GM19240 (cell line): Measurements from ENCODE around the gene ZNF425.
"Not testable (repeated sequence)": the region's sequence is repeated elsewhere in the genome, so short reads cannot be mapped to it uniquely, and the experiment has no call there.

Experiments
- DNase-seq: peaks from one replicate; pipeline ENCODE4 v3.0.0; 2011; ENCODE audit warnings: low spot score; ENCODE audit not compliant: insufficient read length

ZNF425 gene, protein sequence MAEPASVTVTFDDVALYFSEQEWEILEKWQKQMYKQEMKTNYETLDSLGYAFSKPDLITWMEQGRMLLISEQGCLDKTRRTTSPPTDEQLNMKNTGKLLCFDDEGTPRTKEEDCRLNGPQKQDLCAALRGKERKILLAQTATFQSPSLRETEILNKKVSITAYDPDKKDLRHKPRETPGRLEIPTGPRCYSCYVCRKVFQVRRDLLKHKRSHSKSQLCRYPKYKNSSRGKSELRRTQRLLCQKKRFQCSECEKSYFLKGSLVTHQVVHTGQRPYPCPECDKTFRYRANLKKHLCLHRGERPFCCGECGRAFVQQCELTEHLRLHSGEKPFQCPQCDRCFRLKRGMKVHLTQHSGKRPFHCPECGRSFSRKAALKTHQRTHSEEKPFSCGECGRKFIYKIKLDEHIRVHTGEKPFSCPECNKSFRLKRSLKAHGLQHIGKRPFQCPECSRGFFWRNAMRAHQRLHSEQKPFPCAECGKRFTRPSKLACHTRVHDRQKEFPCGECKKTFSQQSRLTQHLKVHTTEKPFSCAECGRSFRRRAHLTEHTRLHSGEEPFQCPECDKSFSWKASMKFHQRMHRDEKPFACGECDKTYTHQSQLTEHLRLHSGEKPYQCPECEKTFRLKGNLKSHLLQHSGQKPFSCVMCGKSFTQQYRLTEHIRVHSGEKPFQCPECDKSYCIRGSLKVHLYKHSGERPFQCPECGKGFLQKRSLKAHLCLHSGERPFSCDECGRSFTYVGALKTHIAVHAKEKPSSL

DNA sequence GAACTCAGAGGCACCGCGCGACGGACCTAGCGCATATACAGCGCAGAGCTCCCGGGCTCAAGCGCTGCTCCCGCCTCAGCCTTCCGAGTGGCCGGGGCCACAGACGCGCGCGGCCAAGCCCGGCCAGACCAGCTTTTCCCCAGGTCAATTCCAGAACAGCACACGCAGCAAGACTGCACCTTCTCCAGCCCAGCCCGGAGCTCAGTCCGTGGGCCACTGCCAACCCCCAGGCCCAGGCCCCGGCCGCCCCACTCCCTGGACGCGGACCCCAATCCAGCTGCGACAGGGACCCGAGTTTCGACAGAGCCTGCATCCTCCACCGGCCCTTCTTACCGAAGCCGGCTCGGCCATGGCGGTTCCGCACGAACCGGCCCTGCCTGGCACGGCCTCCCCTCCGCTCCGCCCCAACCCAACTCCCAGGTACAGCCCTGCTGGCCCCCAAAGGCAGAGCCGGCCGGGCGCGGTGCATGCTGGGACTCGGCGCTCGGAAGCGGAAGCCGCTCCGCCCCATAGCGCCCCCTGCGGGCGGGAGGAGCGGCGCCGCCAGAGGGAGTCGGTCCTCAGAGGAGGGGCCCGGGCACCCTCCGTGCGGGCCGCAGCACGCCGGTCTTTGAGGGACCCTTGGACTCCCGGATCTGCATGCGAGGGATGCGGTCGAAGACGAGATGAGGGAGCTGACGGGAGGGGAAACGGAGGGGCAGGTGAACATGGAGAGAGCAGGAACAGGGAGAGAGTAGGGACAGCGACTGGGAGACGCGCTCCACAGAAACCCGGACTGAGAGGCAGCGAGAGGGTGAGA is at the start of gene ZNF425:
TSS of gene ZNF425 (minus strand) at position 462 of the 799 bp plus-strand sequence. CDS start at position 351, 111 bp downstream.
- DNase-seq: peak; percentile 83

DNA sequence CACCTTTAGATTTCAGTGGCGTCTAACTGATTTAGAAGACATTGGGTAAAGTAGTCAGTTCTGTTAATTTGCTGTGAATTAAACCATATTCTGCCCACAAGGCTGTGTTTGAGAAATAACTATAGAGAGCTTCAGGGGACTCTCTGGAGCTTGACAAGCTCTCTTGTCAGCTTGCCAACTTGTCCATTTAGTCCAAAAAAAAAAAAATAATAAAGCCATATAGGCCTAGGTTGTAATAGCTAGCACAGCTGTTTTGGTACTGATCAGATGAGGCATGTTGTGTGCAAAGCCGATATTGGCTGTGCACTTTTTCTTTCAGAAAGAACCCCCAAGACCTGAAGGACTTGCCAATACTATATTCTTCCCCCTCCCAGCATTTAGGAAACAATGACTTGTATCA is 49.0 kb upstream of the ZNF425 start:
- DNase-seq: no peak

DNA sequence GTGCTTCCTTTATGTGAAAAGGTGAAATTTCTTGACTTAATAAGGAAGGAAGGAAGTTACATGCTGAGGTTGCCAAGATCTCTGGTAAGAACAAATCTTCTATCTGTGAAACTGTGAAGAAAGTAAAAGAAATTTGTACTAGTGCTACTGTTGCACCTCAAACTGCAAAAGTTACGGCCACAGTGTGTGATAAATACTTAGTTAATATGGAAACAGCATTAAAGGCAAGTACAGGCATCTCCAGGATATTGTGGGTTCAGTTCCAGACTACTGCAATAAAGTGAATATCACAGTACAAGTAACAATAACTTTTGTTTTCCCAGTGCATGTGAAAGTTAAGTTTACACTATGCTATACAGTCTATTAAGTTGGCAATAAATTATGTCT is 46.4 kb upstream of the ZNF425 start:
- DNase-seq: no peak

DNA sequence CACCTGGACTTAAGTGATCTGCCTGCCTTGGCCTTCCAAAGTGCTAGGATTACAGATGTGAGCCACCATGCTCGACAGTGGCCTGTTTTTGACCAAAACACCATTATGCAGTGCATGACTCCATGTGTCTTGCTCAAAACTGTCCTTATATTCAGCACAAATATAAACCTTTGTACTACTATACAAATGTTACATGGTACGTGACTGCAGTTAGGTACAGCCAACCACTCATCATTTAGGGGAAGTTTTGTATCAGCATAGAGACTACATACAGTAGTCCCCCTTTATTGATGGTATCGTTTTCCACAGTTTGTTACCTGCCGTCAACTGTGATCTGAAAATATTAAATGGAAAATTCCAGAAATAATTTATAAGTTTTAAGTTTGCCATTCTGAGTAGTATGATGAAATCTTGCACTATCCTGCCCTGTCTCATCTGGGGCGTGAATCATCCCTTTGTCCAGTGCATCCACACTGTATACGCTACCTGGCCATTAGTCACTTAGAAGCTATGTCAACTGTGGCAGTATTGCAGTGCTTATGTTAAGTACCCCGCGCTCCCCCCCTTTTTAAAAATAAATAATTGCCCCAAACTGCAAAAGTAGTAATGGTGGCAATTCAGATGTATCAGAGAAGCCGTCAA is 45.9 kb upstream of the ZNF425 start:
- no peak for DNase-seq

DNA sequence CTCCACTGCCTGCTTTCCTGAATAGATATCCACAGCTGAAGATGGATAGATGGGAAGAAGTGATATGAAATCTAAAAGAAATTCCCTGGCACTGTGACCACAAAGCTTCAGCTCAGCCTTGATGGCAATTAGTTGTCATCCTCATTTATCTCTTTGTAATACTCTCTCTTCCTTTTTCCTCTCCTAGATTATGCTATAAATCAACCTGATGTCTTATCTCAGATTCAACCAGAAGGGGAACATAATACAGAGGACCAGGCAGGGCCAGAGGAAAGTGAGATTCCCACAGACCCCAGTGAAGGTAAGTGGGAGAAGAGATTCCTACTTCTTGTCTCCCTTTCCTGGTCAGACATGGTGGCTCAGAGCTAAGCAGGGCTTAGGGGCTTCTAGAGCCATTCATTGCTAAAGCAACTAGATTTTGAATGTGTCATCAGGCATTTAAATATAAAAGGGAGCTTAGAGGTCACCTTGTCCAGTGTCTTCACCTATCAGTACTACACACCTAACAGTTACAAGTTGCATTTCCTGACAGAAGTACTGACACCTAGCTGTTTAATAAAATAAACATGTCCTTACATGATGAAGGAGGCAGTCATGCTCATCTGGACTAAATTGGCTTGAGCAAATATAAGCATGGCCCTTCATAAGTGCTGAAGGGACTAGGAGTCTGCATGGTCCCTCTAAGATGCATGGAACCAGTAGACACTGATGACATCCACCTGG is 40.7 kb upstream of the ZNF425 start:
- no peak for DNase-seq

DNA sequence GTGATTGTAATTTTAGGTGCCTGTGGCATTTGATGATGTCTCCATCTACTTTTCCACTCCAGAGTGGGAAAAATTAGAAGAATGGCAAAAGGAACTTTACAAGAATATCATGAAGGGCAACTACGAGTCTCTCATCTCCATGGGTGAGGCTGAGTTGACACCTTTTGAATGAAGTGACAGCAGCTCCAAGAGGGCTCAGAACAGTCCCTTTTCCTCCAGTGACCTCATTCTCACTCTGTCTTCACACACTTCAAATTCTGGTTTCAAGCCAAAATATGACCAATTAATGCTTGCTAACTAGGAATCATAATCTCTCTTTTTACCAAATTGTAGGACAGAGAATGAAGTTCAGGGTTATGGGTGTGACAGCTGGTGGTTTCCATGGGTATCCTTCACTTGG is 40.0 kb upstream of the ZNF425 start:
- no peak for DNase-seq

DNA sequence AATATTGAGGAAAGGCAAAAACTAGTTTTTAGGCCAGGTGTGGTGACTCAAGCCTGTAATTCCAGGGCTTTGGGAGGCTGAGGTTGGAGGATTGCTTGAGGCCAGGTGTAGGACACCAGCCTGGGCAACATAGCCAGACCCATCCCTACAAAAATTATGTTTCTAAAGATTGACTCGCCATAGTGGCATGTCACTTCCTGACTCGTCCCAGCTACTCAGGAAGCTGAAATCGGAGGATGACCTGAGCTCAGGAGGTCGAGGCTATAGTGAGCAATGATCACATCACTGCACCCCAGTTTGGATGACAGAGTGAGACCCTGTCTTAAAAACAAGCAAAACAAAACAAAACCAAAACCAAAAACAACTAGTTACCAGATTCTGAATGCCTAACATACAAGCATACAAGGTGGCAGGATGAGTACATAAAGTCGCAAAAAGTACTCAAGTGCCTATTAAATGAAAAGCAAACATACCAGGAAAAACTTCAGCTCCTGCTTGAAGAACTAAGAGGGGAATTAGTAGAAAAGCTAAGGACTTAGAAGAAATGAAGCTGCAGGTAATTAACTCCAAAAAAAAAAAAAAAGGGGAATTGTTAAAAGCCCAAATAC is 35.2 kb upstream of the ZNF425 start:
- no peak for DNase-seq

DNA sequence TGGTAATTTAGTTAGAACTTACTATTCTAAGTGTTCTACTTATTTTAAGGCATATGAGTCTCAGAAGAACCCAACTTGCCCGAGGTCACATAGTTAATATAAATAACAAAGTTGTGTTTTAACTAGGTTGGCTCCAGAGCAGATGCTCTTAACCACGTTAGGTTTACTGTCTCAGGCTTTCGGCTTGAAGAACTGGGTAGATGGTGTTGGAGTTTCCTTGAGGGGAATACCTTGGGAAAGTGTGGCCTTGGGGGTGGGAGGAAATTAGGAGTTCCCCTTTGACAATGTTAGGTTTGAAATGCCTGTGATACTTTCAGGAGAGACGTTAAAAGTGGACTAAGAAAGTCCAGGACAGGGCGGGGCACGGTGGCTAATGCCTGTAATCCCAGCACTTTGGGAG is 30.8 kb upstream of the ZNF425 start:
- DNase-seq: no peak

DNA sequence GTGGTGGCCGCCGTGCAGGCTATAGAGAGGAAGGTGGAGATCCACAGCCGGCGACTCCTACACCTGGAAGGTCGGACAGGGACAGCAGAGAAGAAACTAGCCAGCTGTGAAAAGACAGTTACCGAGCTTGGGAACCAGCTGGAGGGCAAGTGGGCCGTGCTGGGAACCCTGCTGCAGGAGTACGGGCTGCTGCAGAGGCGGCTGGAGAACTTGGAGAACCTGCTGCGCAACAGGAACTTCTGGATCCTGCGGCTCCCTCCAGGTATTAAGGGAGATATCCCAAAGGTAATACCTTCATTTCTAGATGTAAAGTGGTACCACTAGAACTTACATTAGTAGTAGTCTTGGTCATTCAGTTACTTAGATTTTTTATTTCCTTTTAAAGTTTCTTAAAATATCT is 27.9 kb upstream of the ZNF425 start:
- DNase-seq: no peak

DNA sequence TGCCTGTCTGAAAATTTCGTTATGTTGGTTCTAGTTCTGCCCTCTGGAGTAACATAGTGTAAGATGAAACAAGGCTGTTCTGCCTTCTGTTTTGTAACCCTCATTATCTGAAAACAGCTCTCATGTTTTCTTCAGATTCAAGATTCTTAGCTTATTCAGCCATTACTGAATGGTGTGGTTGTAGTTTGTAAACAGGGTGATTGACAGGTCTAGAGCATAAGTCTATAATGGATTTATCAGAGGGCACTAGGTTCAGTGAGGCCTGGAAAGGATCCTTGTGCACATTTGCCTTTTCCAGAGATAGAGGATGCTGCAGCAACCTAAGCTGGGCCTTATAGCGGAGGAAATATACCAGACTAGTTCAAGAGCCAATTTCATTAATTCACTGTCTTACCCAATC is 27.2 kb upstream of the ZNF425 start:
- no peak for DNase-seq

DNA sequence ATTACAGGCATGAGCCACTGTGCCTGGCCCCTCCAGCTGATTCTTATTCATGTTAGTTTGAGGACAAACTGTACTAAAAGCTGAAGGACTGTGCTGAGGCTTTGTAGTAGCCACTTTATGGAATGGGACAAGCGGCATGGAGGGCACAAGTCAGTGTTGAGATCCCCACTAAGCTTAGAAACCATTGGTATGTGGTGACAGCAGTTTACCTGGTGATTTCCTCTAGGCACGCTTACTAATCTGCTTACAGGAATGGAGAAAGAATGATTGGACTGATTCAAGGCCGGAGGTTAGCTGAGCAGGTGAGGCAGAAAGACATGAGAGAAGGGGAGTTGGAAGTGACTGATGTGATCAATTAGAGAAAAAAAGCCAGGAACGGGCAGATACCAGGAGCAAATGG is 24.9 kb upstream of the ZNF425 start:
- no peak for DNase-seq

DNA sequence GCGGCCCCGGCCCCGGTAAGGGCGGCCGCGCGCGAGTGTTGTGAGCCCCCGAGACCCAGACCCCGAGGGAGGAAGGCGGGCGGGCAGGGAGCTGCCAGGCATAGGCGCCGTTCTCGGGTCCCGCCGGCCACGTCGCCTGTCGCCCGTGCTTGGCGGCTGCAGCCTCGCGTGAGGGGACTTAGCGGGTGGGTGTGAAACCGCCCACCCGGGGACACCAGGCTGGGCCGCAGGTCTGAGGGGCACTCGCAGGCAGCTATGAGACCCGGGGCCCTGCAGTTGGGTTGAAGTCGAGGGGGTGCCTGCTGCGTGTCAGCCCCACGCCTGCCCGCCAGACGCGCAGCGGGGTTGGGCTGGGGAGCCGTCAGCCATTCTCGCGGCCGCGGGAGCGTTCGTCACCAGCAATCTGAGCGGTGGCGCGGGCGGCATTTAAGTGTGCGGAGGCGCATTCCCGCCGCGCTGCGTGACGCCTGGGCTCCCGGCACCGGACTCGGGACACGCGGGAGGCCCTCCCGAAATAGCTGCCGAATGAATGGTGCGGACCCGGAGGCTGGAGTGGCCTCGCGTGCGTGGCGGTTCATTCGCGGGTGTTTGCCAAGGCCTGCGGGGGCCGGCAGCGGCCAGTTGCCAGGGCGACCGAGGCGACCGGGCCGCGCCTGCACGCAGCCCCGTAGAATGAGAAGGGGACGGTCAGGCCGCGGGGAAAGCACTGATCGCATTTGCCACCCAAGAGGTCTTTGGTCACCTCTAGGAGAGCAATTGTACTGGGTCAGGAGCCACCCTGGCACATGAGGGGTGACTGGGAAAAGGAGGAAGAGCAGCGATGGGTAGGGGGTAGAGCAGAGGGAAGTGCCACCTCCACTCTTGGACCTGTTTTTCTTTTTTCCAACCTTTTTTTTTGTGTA is 21.9 kb upstream of the ZNF425 start:
- peak; percentile 38 for DNase-seq

DNA sequence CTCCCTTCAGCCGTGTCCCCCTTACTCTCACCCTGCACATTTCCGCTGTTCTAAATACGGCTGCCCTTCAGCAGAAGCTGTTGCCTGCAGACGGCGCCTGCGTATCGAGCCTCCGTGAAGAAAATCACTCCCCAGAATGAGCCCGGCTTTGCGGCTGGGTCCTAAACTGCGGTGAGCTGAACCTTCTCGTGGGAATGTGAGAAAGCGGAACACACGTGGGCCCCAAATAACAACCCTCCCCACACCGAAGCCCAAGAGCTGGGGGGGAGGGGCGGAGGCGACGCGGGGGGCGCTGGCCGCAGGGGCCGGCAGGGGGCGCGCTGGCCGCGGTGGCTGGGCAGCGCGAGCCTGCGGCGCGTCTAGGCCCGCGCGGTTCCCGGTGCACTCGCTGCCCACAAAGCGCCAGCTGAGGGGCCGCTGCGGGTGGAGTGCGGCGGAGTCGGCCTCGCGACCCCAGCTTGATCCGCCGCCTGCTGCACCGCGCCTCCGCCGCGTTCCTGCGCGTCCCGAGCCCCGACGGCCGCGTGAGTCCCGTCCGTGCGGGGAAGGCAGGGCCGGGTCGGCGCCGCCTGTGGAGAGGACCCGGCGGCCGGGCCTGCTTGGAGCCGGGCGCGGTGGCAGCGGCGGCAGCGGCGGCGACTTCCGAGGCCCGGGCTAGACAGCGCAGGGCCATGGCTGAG is 21.1 kb upstream of the ZNF425 start, which contains the start of gene ZNF398:
TSS of gene ZNF398 (plus strand) at position 382 of the 680 bp plus-strand sequence. CDS start at position 672, 290 bp downstream.
- peak; percentile 82 for DNase-seq

DNA sequence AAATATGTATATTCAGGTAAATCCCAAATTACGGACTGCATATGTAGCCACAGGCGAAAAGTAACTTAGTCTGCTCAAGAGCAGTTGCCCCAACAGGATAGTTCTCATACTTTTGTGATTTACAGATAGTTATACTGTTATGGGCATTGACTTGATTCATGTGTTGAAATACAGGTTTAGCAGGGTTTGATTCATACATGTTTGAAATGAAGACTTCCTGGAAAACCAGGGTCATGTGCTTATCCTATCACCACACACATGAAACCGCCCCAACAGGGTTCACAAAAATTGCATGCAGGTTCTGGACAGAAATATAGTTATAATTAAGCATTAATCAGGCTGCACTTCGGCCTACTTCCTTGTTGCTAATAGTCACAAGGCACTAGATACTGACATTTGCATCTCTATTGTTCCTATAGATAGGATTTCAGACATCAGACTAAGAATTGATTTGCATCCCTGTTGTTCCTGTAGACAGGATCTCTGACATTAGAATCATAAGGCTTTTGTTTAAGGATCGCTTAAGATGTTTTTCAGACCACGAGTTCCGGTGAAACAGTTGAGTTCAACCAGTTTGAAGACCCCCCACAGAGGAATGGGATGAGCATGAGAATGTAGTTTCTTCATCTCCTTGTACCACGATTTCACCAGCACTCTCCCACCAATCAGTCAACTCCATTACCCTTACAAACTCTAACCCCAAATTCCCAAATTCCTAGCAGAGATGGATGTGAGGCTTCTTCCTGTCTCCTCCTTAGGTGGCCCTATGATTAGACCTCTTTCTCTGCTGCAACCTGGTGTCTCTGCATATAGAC is 19.1 kb upstream of the ZNF425 start:
- DNase-seq: no peak

DNA sequence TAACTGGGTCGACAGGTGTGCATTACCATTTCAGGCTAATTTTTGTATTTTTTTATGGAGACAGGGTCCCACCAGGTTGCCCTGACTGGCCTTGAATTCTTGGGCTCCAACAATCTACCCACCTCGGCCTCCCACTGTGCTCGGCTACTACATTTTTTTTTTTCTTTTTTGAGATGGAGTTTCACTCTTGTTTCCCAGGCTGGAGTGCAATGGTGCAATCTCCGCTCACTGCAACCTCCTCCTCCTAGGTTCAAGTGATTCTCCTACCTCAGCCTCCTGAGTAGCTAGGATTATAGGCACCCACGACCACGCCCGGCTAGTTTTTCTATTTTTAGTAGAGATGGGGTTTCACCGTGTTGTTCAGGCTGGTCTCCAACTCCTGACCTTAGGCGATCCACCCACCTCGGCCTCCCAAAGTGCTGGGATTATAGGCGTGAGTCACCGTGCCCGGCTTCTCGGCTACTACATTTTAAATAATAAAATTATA is 18.4 kb upstream of the ZNF425 start:
- DNase-seq: not testable (repeated sequence)

DNA sequence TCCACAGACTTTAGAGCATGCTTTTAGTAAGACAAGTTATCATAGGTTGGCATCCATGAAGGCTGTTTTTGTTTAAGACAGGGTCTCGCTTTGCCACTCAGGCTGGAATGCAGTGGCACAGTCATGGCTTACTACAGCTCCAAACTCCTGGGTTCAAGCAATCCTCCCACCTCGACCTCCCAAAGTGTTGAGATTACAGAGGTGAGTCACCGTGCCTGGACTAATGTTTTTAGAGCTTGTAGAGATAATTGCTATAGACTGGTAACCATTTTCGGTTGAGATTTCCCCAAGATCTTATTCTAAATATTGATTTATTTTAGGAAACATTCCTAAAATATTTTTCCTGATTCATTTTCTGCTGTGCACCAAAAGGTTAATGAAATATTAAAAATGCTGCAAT is 15.8 kb upstream of the ZNF425 start:
- no peak for DNase-seq

DNA sequence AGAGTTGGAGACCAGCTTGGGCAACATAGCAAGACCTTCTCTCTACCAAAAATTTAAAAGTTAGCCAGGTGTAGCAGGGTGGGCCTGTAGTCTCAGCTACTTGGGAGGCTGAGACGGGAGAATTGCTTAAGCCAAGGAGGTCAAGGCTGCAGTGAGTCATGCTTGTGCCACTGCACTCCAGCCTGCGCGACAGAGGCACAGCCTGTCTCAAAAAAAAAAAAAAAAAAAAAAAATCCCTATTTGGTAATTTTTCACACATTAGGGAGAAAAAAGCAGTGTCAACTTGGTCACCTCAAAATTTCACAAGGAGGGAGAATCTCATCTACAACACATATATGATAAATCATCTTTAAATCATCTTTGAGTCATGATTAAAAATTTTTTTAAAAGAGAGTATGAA is 14.7 kb upstream of the ZNF425 start:
- DNase-seq: no peak

DNA sequence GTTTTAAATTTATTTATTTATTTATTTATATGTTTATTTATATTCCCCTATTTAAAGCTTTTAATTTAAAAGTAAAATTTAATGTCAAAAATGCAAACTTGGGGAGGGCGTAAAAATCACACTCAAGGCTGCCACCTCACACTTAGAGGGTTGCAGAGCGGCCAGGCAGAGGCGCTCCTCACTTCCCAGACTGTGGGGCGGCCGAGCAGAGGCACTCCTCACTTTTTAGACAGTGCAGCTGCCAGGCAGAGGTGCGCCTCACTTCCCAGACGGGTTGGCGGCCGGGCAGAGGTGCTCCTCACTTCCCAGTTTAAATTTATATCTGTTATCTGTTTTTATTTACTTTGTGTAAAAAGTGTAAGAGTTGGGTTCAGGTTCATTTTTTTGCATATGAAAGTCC is 10.0 kb upstream of the ZNF425 start:
- DNase-seq: no peak
